ENCODE data around the gene TADA2A. TPM values are rescaled to one million over a fixed set of nuclear protein-coding genes. Genes with fewer than 3 reads are reported as not detected.

Gene TADA2A
- total RNA-seq, 1 experiment from 2014 or later, result 11.4 TPM

DNA sequence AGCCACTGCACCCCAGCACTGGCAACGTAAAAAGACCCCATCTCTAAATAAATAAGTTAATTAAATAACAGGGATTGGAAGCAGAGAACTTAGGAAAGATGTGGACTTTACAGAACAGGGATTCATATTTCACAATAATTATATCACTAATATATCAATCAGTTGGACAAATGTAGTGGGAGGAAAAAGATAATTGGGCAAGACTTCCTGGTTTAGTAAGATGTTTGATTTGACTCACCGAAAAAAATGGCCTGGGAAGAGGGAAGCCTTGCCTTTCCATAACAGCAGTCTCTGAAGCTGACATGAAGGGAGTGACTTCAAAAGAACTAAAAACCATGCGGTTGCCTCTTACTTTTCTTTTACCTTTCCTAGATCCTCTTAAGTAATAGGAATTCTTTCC, 46.1 kb upstream of the TADA2A start:
- no peaks in the 10 kb centered on the region for H3K27me3 ChIP-seq (ENCODE audit: control insufficient read depth, insufficient read depth, low read length)
- intact Hi-C loops (cut with micrococcal nuclease; ENCODE audit: unreplicated experiment) (no loop called here), in situ Hi-C loops (cut with HindIII; ENCODE audit: low pct_unique_long_range_greater_than_20kb, low sequenced_read_pairs) (no loop called here)
- peak overlapping the region; percentile 95; the same call in 1 of the 2 replicates for H3K27ac ChIP-seq (ENCODE audit: low read length)
- H3K4me3 ChIP-seq (ENCODE audit: low read depth in 2 of 2, low read length in 2 of 2), result no peak overlapping the region
- ChIA-PET POLR2A (no interaction called here), CTCF (no interaction called here)
- ATAC-seq (no peak), DNase-seq (ENCODE audit: low read depth, low spot score) (no peak)
- no peaks in the 10 kb centered on the region for H3K9me3 ChIP-seq (ENCODE audit: control insufficient read depth, insufficient read depth, low read depth, low read length)
- peaks cover 5% of the 10 kb centered on the region for H3K36me3 ChIP-seq (ENCODE audit: control insufficient read depth, insufficient read depth, low read length)
- TF ChIP-seq POLR2AphosphoS5 (IDR thresholded peaks at IDR 0.05; ENCODE audit: low read depth, low read length), result no peak
- no TSS peak for BruUV-seq (replicated peaks)
- peaks cover 14% of the 10 kb centered on the region for H3K4me1 ChIP-seq (ENCODE audit: control insufficient read depth, insufficient read depth, low read length)

DNA sequence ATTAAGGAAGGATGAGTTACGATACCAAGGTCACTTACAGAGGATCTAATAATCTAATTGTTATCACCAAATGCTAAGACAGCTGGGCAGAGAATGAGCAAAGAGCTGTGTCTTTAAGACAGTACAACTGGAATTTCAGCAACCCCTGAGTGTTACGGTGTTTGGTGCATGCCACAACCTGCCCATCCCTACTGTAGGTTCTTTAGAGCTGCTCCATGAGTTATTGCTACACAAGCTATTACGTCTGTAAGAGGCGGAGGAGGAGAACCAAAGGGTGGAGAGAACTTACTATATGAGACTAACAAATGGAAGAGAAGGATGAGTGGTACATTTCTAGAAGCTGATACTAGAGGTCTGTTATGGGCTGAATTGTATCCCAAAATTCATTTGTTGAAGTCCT, 45.1 kb upstream of the TADA2A start:
- intact Hi-C loops (cut with micrococcal nuclease; ENCODE audit: unreplicated experiment), result no loop called here
- ATAC-seq (no peak), DNase-seq (ENCODE audit: low read depth, low spot score) (no peak)
- H3K36me3 ChIP-seq (ENCODE audit: control insufficient read depth, insufficient read depth, low read length), result peaks cover 5% of the 10 kb centered on the region
- in situ Hi-C loops (cut with HindIII; ENCODE audit: low pct_unique_long_range_greater_than_20kb, low sequenced_read_pairs), result no loop called here
- no peaks in the 10 kb centered on the region for H3K27me3 ChIP-seq (ENCODE audit: control insufficient read depth, insufficient read depth, low read length)
- no peaks in the 10 kb centered on the region for H3K9me3 ChIP-seq (ENCODE audit: control insufficient read depth, insufficient read depth, low read depth, low read length)
- H3K4me3 ChIP-seq (ENCODE audit: low read depth in 2 of 2, low read length in 2 of 2), result no peak overlapping the region
- H3K27ac ChIP-seq (ENCODE audit: low read length), result peak overlapping the region; percentile 25; the same call in 1 of the 2 replicates
- POLR2A ChIA-PET, result no interaction called here
- BruUV-seq (replicated peaks), result no TSS peak
- no peak for TF ChIP-seq TCF7L2 (IDR thresholded peaks at IDR 0.05; ENCODE audit: low read depth, low read length)
- TF ChIP-seq, protein P1, sequence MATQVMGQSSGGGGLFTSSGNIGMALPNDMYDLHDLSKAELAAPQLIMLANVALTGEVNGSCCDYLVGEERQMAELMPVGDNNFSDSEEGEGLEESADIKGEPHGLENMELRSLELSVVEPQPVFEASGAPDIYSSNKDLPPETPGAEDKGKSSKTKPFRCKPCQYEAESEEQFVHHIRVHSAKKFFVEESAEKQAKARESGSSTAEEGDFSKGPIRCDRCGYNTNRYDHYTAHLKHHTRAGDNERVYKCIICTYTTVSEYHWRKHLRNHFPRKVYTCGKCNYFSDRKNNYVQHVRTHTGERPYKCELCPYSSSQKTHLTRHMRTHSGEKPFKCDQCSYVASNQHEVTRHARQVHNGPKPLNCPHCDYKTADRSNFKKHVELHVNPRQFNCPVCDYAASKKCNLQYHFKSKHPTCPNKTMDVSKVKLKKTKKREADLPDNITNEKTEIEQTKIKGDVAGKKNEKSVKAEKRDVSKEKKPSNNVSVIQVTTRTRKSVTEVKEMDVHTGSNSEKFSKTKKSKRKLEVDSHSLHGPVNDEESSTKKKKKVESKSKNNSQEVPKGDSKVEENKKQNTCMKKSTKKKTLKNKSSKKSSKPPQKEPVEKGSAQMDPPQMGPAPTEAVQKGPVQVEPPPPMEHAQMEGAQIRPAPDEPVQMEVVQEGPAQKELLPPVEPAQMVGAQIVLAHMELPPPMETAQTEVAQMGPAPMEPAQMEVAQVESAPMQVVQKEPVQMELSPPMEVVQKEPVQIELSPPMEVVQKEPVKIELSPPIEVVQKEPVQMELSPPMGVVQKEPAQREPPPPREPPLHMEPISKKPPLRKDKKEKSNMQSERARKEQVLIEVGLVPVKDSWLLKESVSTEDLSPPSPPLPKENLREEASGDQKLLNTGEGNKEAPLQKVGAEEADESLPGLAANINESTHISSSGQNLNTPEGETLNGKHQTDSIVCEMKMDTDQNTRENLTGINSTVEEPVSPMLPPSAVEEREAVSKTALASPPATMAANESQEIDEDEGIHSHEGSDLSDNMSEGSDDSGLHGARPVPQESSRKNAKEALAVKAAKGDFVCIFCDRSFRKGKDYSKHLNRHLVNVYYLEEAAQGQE (IDR thresholded peaks at IDR 0.05; ENCODE audit: insufficient read depth in 1 of 2, low read depth in 2 of 2, low read length in 1 of 2), result no peak
- TF ChIP-seq SIN3A (IDR thresholded peaks at IDR 0.05; ENCODE audit: borderline replicate concordance, insufficient read depth, low read depth, low read length), result no peak
- TF ChIP-seq, protein P2, sequence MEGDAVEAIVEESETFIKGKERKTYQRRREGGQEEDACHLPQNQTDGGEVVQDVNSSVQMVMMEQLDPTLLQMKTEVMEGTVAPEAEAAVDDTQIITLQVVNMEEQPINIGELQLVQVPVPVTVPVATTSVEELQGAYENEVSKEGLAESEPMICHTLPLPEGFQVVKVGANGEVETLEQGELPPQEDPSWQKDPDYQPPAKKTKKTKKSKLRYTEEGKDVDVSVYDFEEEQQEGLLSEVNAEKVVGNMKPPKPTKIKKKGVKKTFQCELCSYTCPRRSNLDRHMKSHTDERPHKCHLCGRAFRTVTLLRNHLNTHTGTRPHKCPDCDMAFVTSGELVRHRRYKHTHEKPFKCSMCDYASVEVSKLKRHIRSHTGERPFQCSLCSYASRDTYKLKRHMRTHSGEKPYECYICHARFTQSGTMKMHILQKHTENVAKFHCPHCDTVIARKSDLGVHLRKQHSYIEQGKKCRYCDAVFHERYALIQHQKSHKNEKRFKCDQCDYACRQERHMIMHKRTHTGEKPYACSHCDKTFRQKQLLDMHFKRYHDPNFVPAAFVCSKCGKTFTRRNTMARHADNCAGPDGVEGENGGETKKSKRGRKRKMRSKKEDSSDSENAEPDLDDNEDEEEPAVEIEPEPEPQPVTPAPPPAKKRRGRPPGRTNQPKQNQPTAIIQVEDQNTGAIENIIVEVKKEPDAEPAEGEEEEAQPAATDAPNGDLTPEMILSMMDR (IDR thresholded peaks at IDR 0.05), result no peak
- TF ChIP-seq POLR2AphosphoS5 (IDR thresholded peaks at IDR 0.05; ENCODE audit: low read depth, low read length), result no peak
- H3K4me1 ChIP-seq (ENCODE audit: control insufficient read depth, insufficient read depth, low read length), result peaks cover 14% of the 10 kb centered on the region
- CTCF ChIA-PET, result no interaction called here

DNA sequence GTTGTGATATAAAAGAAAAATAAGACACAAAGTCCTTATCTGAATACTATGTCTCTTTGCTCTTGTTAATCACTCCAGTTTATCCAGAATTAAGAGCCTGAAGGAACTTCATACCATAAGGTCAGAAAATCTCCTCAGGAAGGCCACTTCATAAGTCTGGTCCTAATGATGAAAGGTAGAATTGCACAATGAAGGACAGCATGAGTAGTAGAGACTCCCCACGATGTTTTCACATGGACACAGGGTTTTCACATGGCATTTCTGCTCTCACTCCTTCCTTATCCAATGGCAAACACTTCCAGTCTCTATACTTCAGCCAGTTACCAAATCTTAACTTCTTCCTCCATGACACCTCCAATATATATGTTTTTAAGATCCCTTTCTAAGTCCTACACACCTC, 41.1 kb upstream of the TADA2A start:
- no peaks in the 10 kb centered on the region for H3K36me3 ChIP-seq (ENCODE audit: control insufficient read depth, insufficient read depth, low read length)
- peaks cover 2% of the 10 kb centered on the region; the same call in 1 of the 2 replicates for H3K4me1 ChIP-seq (ENCODE audit: control insufficient read depth, insufficient read depth, low read length)
- intact Hi-C loops (cut with micrococcal nuclease; ENCODE audit: unreplicated experiment), result no loop called here
- TF ChIP-seq, protein P2 (IDR thresholded peaks at IDR 0.05), result no peak
- TF ChIP-seq, protein P1 (IDR thresholded peaks at IDR 0.05; ENCODE audit: insufficient read depth in 1 of 2, low read depth in 2 of 2, low read length in 1 of 2), result no peak
- TF ChIP-seq POLR2AphosphoS5 (IDR thresholded peaks at IDR 0.05; ENCODE audit: low read depth, low read length) (no peak), SIN3A (IDR thresholded peaks at IDR 0.05; ENCODE audit: borderline replicate concordance, insufficient read depth, low read depth, low read length) (no peak), TCF7L2 (IDR thresholded peaks at IDR 0.05; ENCODE audit: low read depth, low read length) (no peak)
- in situ Hi-C loops (cut with HindIII; ENCODE audit: low pct_unique_long_range_greater_than_20kb, low sequenced_read_pairs), result no loop called here
- ChIA-PET CTCF (interaction anchor here (0.8 kb wide), 1 partner anchor 8 kb away, joined by 4 read pairs; no protein-coding TSS in a partner anchor), POLR2A (no interaction called here)
- H3K4me3 ChIP-seq (ENCODE audit: low read depth in 2 of 2, low read length in 2 of 2), result no peak overlapping the region
- H3K27ac ChIP-seq (ENCODE audit: low read length), result no peak overlapping the region
- H3K27me3 ChIP-seq (ENCODE audit: control insufficient read depth, insufficient read depth, low read length), result no peaks in the 10 kb centered on the region
- no peaks in the 10 kb centered on the region for H3K9me3 ChIP-seq (ENCODE audit: control insufficient read depth, insufficient read depth, low read depth, low read length)
- BruUV-seq (replicated peaks), result no TSS peak
- ATAC-seq, result no peak
- no peak for DNase-seq (ENCODE audit: low read depth, low spot score)
